Omental fat pad (tissue), 4 donors: ENCODE results near the gene OSBP2. TPM values are rescaled to one million over a fixed set of nuclear protein-coding genes. Genes with fewer than 3 reads are reported as not detected.

ENCODE experiments used
- ATAC-seq: fragments of 150-250 bp; one replicate; pipeline ENCODE4 v1.9.1; 2016; ENCODE audit warnings: mild to moderate bottlenecking, moderate library complexity; ENCODE audit not compliant: low FRiP score
- DNase-seq: peaks from one replicate; pipeline ENCODE4 v3.0.0-alpha.2; 2019; ENCODE audit warnings: low spot score
- CTCF ChIP-seq, 3 donors: fragments of 450-650 bp; IDR thresholded peaks; one replicate each; pipeline ENCODE4 v1.5.1; 2016 to 2017; ENCODE audit warnings: antibody characterized with exemption in 3 of 3, mild to moderate bottlenecking in 3 of 3, moderate library complexity in 2 of 3
- total RNA-seq, 4 donors: library from RNA; depleted of rRNA; stranded (reverse); fragments of >200 nt; gene quantifications; one replicate each; pipeline ENCODE4 v1.1.0, GENCODE V29; 2016

Gene OSBP2
- total RNA-seq, 4 donors from 2014 or later, result 1.3 to 7.4 (median 4.4) TPM

- no peak for TF ChIP-seq CTCF (IDR thresholded peaks at IDR 0.05)
- ATAC-seq, result no peak
- no peak for DNase-seq
Observed at GRCh38 chr22:30871391-30872284, 177.0 kb downstream of the OSBP2 start.

- ATAC-seq (no peak), DNase-seq (no peak)
- TF ChIP-seq CTCF (IDR thresholded peaks at IDR 0.05), result no peak
Observed at GRCh38 chr22:30872285-30873041, 177.8 kb downstream of the OSBP2 start.

GRCh38 chr22:30873086-30873650 lies 178.5 kb downstream of the OSBP2 start:
- DNase-seq, result no peak
- no peak for TF ChIP-seq CTCF (IDR thresholded peaks at IDR 0.05)
- ATAC-seq, result no peak

GRCh38 chr22:30873661-30874060 lies 179.0 kb downstream of the OSBP2 start:
- no peak for TF ChIP-seq CTCF (IDR thresholded peaks at IDR 0.05)
- DNase-seq (no peak), ATAC-seq (no peak)

- no peak for TF ChIP-seq CTCF (IDR thresholded peaks at IDR 0.05)
- ATAC-seq (no peak), DNase-seq (no peak)
Observed at GRCh38 chr22:30874431-30875370, 180.0 kb downstream of the OSBP2 start.

GRCh38 chr22:30875481-30876215 lies 181.0 kb downstream of the OSBP2 start:
- DNase-seq, result no peak
- ATAC-seq, result no peak
- no peak for TF ChIP-seq CTCF (IDR thresholded peaks at IDR 0.05)
